DND-41 (cell line): ENCODE data around the gene ZGPAT.

Source experiments
- ATAC-seq: fragments of 200-7000 bp; cut with Tn5 transposase; 3 replicates; pipeline ENCODE4 v1.9.1; 2021; ENCODE audit warnings: low read depth; ENCODE audit not compliant: insufficient read depth
- DNase-seq: peaks from one replicate; pipeline ENCODE4 v3.0.0-alpha.2; 2020
- H2AFZ ChIP-seq: 2 replicates; pipeline ENCODE4 v1.6.0; 2012; ENCODE audit warnings: low read depth, low read length
- H3K27ac ChIP-seq: 2 replicates; pipeline ENCODE4 v1.5.1; 2012; ENCODE audit warnings: low read length, inconsistent platforms
- H3K27me3 ChIP-seq: fragments of 200-600 bp; sonication (generic); 2 replicates; pipeline ENCODE4 v1.6.0; 2012; ENCODE audit warnings: low read length, mild to moderate bottlenecking, inconsistent platforms; ENCODE audit not compliant: insufficient read depth, poor library complexity
- H3K36me3 ChIP-seq: 2 replicates; pipeline ENCODE4 v1.5.1; 2012; ENCODE audit warnings: low read length, inconsistent platforms; ENCODE audit not compliant: insufficient read depth
- H3K4me1 ChIP-seq: 2 replicates; pipeline ENCODE4 v1.5.1; 2012; ENCODE audit warnings: mild to moderate bottlenecking, low read length; ENCODE audit not compliant: insufficient read depth
- H3K4me2 ChIP-seq: 2 replicates; pipeline ENCODE4 v1.6.0; 2012; ENCODE audit warnings: mild to moderate bottlenecking, moderate library complexity, low read length, inconsistent platforms; ENCODE audit not compliant: insufficient read depth
- H3K4me3 ChIP-seq, 2 experiments: fragments of 200-600 bp in 1 of 2; shearing (Covaris generic) in 1 of 2; 2 replicates each; pipeline ENCODE4 v1.5.1; 2012 to 2016; ENCODE audit warnings: inconsistent platforms in 2 of 2, low read length in 2 of 2, mild to moderate bottlenecking in 2 of 2, low read depth in 1 of 2, moderate library complexity in 1 of 2
- H3K79me2 ChIP-seq: 2 replicates; pipeline ENCODE4 v1.6.0; 2012; ENCODE audit warnings: low read length, inconsistent platforms; ENCODE audit not compliant: insufficient read depth
- H3K9ac ChIP-seq: 2 replicates; pipeline ENCODE4 v1.6.0; 2012; ENCODE audit warnings: low read depth, mild to moderate bottlenecking, inconsistent platforms, low read length, moderate library complexity
- H3K9me3 ChIP-seq: 2 replicates; pipeline ENCODE4 v1.5.1; 2012; ENCODE audit warnings: low read length, moderate library complexity, mild to moderate bottlenecking, inconsistent platforms; ENCODE audit not compliant: insufficient read depth, severe bottlenecking
- H4K20me1 ChIP-seq: 2 replicates; pipeline ENCODE4 v1.6.0; 2012; ENCODE audit warnings: low read length; ENCODE audit not compliant: insufficient read depth
- CTCF ChIP-seq: IDR thresholded peaks from 2 replicates; pipeline ENCODE4 v1.5.1; 2012; ENCODE audit warnings: borderline replicate concordance, low read length, moderate library complexity, mild to moderate bottlenecking; ENCODE audit not compliant: poor library complexity, severe bottlenecking; ENCODE audit errors: extremely low read depth
- EZH2 ChIP-seq: IDR thresholded peaks from 3 replicates; pipeline ENCODE4 v1.6.1; 2012; ENCODE audit warnings: borderline replicate concordance, low read depth, mild to moderate bottlenecking, moderate library complexity, low read length, inconsistent platforms; ENCODE audit not compliant: severe bottlenecking

The ZGPAT gene

GRCh38 chr20:63777614-63778013, 69.8 kb downstream of the ZGPAT start:
- Histone ChIP-seq H3K27ac (no peak overlapping the region), H3K9me3 (no peaks in the 10 kb centered on the region), H4K20me1 (no peaks in the 10 kb centered on the region), H3K27me3 (no peaks in the 10 kb centered on the region), H2AFZ (no peak overlapping the region), H3K4me3 (no peak overlapping the region), H3K9ac (no peak overlapping the region), H3K79me2 (no peaks in the 10 kb centered on the region), H3K4me1 (no peaks in the 10 kb centered on the region), H3K4me2 (no peak overlapping the region), H3K36me3 (no peaks in the 10 kb centered on the region)
- TF ChIP-seq CTCF: no peak
- TF ChIP-seq EZH2: no peak
- no peak for DNase-seq
- ATAC-seq: no peak

DNA sequence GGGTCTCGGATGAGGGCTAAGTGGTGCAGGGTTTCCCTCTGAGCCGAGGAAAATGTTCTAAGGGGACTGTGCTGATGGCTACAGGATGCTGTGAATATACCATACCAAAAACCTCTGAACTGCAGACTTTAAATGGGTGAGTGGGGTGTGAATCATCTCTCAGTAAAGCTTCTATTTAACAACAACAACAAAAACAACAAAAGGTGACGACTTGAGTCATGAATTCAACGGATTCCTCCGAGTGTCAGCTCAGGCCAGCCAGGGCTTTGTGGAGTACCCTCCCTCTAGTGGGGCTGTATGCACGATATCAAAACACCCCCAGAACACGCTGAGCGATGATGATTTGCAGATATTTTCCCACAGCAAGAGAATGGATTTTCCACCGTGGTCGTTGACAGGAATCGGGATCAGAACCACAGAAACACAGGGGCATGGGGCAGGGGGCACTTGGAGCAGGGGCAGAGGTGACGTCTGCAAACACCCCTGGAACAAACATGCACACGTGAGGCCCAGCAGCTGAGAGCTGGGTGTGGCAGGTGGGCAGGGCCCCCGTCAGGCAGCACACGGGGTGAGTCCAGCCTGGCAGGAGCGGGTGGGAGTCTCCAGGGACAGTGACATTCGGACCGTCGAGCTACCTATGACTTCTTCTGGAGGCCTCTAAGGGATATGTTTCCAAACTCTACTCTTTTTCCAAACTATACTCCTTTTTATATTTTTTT, 70.4 kb downstream of the ZGPAT start:
- DNase-seq: no peak
- H4K20me1 ChIP-seq: no peaks in the 10 kb centered on the region

GRCh38 chr20:63778857-63779256, 71.0 kb downstream of the ZGPAT start:
- H2AFZ ChIP-seq: no peak overlapping the region
- H4K20me1 ChIP-seq: no peaks in the 10 kb centered on the region
- no peaks in the 10 kb centered on the region for H3K79me2 ChIP-seq
- no peak for DNase-seq
- H3K9ac ChIP-seq: no peak overlapping the region
- no peak overlapping the region for H3K4me3 ChIP-seq
- no peak for ATAC-seq
- no peaks in the 10 kb centered on the region for H3K9me3 ChIP-seq
- no peak overlapping the region for H3K27ac ChIP-seq
- no peaks in the 10 kb centered on the region for H3K36me3 ChIP-seq
- TF ChIP-seq CTCF: no peak
- H3K4me2 ChIP-seq: no peak overlapping the region
- H3K4me1 ChIP-seq: no peaks in the 10 kb centered on the region
- no peaks in the 10 kb centered on the region for H3K27me3 ChIP-seq

More for the DNA sequence above, 70.4 kb downstream of the ZGPAT start:
- Histone ChIP-seq H3K36me3 (no peaks in the 10 kb centered on the region), H3K27ac (no peak overlapping the region), H3K79me2 (no peaks in the 10 kb centered on the region), H3K4me2 (no peak overlapping the region), H3K9ac (no peak overlapping the region), H3K4me3 (no peak overlapping the region), H3K27me3 (no peaks in the 10 kb centered on the region), H3K9me3 (no peaks in the 10 kb centered on the region), H2AFZ (no peak overlapping the region), H3K4me1 (no peaks in the 10 kb centered on the region)
- no peak for TF ChIP-seq EZH2
- TF ChIP-seq CTCF: no peak
- ATAC-seq: no peak
